DOHH2 (cell line): ENCODE results near the gene PODXL.

Source experiments
- H3F3A ChIP-seq: fragments of 200-600 bp; sonication (generic), shearing (Covaris generic); 2 replicates; pipeline ENCODE4 v1.6.0; 2016; ENCODE audit warnings: antibody characterized with exemption, mild to moderate bottlenecking; ENCODE audit not compliant: control insufficient read depth, insufficient read depth
- H3K27ac ChIP-seq: fragments of 200-600 bp; sonication (generic); 2 replicates; pipeline ENCODE4 v1.5.1; 2014; ENCODE audit warnings: low read depth, mild to moderate bottlenecking, low read length, moderate library complexity
- H3K27me3 ChIP-seq: fragments of 200-600 bp; sonication (generic); 2 replicates; pipeline ENCODE4 v1.6.1; 2014; ENCODE audit warnings: mild to moderate bottlenecking, low read length, mixed read lengths; ENCODE audit not compliant: control insufficient read depth
- H3K36me3 ChIP-seq: fragments of 200-600 bp; sonication (generic); 2 replicates; pipeline ENCODE4 v1.6.1; 2014; ENCODE audit warnings: mild to moderate bottlenecking, low read length, moderate library complexity, mixed read lengths; ENCODE audit not compliant: control insufficient read depth
- H3K4me1 ChIP-seq: fragments of 200-600 bp; sonication (generic); 2 replicates; pipeline ENCODE4 v1.6.1; 2014; ENCODE audit warnings: mild to moderate bottlenecking, low read length, mixed read lengths; ENCODE audit not compliant: control insufficient read depth
- H3K4me2 ChIP-seq: fragments of 200-600 bp; sonication (generic); 2 replicates; pipeline ENCODE4 v1.6.0; 2014; ENCODE audit warnings: mild to moderate bottlenecking, low read length, moderate library complexity
- H3K4me3 ChIP-seq: fragments of 200-600 bp; sonication (generic); 2 replicates; pipeline ENCODE4 v1.5.1; 2014; ENCODE audit warnings: mild to moderate bottlenecking, low read length, mixed read lengths
- H3K79me2 ChIP-seq: fragments of 200-600 bp; sonication (generic); 2 replicates; pipeline ENCODE4 v1.6.1; 2014; ENCODE audit warnings: mild to moderate bottlenecking, low read length, mixed read lengths; ENCODE audit not compliant: control insufficient read depth
- H3K9me2 ChIP-seq: fragments of 200-600 bp; sonication (generic); replicated peaks from 2 replicates; pipeline ENCODE4 v1.6.1; 2014; ENCODE audit warnings: mild to moderate bottlenecking, low read length, mixed read lengths; ENCODE audit not compliant: control insufficient read depth
- H3K9me3 ChIP-seq: fragments of 200-600 bp; sonication (generic); 2 replicates; pipeline ENCODE4 v1.6.1; 2014; ENCODE audit warnings: antibody characterized with exemption, low read length, mixed read lengths; ENCODE audit not compliant: control insufficient read depth, insufficient read depth
- H4K20me1 ChIP-seq: fragments of 200-600 bp; sonication (generic); 2 replicates; pipeline ENCODE4 v1.6.0; 2014; ENCODE audit warnings: low read depth, mild to moderate bottlenecking, antibody characterized with exemption, low read length, moderate library complexity; ENCODE audit not compliant: control insufficient read depth, insufficient read depth
- CTCF ChIP-seq: fragments of 200-600 bp; sonication (generic); IDR thresholded peaks from one replicate; pipeline ENCODE4 v1.5.1; 2014; ENCODE audit warnings: antibody characterized with exemption, mild to moderate bottlenecking, low read depth, low read length; ENCODE audit not compliant: poor library complexity, severe bottlenecking
- EZH2phosphoT487 ChIP-seq: fragments of 200-600 bp; sonication (generic); IDR thresholded peaks from 2 replicates; pipeline ENCODE4 v1.6.1; 2017; ENCODE audit warnings: borderline replicate concordance, mild to moderate bottlenecking, antibody characterized with exemption, low read length, moderate library complexity, mixed read lengths

PODXL gene

GRCh38 chr7:131503639-131504038 lies 52.8 kb downstream of the PODXL start:
- no peaks in the 10 kb centered on the region for H3K79me2 ChIP-seq
- peaks cover 2% of the 10 kb centered on the region; the same call in 1 of the 2 replicates for H3F3A ChIP-seq
- peaks cover 9% of the 10 kb centered on the region for H3K4me1 ChIP-seq
- TF ChIP-seq CTCF (no peak), EZH2phosphoT487 (no peak)
- no peaks in the 10 kb centered on the region for H3K36me3 ChIP-seq
- H3K27ac ChIP-seq, result no peak overlapping the region
- H3K4me2 ChIP-seq, result no peak overlapping the region
- H3K4me3 ChIP-seq, result no peak overlapping the region
- H3K27me3 ChIP-seq, result no peaks in the 10 kb centered on the region
- no peaks in the 10 kb centered on the region for H3K9me3 ChIP-seq
- no peaks in the 10 kb centered on the region; the same call in 1 of the 2 replicates for H4K20me1 ChIP-seq
- H3K9me2 ChIP-seq, result no peaks in the 10 kb centered on the region

GRCh38 chr7:131502810-131503508 lies 53.5 kb downstream of the PODXL start:
- H3K36me3 ChIP-seq, result no peaks in the 10 kb centered on the region
- H3K9me2 ChIP-seq, result no peaks in the 10 kb centered on the region
- H3K4me2 ChIP-seq, result no peak overlapping the region
- no peaks in the 10 kb centered on the region for H3K9me3 ChIP-seq
- H3F3A ChIP-seq, result peaks cover 2% of the 10 kb centered on the region; the same call in 1 of the 2 replicates
- H3K27ac ChIP-seq, result no peak overlapping the region
- no peaks in the 10 kb centered on the region for H3K79me2 ChIP-seq
- H4K20me1 ChIP-seq, result no peaks in the 10 kb centered on the region; the same call in 1 of the 2 replicates
- TF ChIP-seq CTCF (no peak), EZH2phosphoT487 (no peak)
- no peak overlapping the region for H3K4me3 ChIP-seq
- H3K4me1 ChIP-seq, result peaks cover 4% of the 10 kb centered on the region
- no peaks in the 10 kb centered on the region for H3K27me3 ChIP-seq

- TF ChIP-seq CTCF (no peak), EZH2phosphoT487 (no peak)
- Histone ChIP-seq H3K27me3 (no peaks in the 10 kb centered on the region), H3F3A (peaks cover 2% of the 10 kb centered on the region; the same call in 1 of the 2 replicates), H3K9me2 (no peaks in the 10 kb centered on the region), H4K20me1 (no peaks in the 10 kb centered on the region; the same call in 1 of the 2 replicates), H3K36me3 (no peaks in the 10 kb centered on the region), H3K4me3 (no peak overlapping the region), H3K4me2 (no peak overlapping the region), H3K27ac (no peak overlapping the region), H3K79me2 (no peaks in the 10 kb centered on the region), H3K9me3 (no peaks in the 10 kb centered on the region), H3K4me1 (no peaks in the 10 kb centered on the region)
Measured at GRCh38 chr7:131501930-131502685, 54.3 kb downstream of the PODXL start.
